ENCODE results near the gene TMEM123. TPM values are rescaled to one million over a fixed set of nuclear protein-coding genes. Genes with fewer than 3 reads are reported as not detected.

Gene TMEM123
- total and polyA plus RNA-seq, 2 of the 4 experiments (the other 2 are of a cell fraction), result 96.9 to 127 TPM

GRCh38 chr11:102396708-102397563, 55.6 kb downstream of the TMEM123 start:
- peak; percentile 75 for TF ChIP-seq CEBPB (IDR thresholded peaks at IDR 0.05; ENCODE audit: low read depth, low read length)
- TF ChIP-seq MXI1 (IDR thresholded peaks at IDR 0.05; ENCODE audit: borderline replicate concordance, low read depth, low read length), result no peak
- peaks cover 8% of the 10 kb centered on the region; the same call in 1 of the 2 replicates for H3K9me1 ChIP-seq (ENCODE audit: insufficient read depth, low read length)
- H3K79me1 ChIP-seq (ENCODE audit: low read depth in 1 of 2, low read length in 2 of 2), result peaks cover 23 to 58% of the 10 kb centered on the region in 2 experiments
- no peak overlapping the region for H4K8ac ChIP-seq (ENCODE audit: low read depth in 2 of 2, low read length in 2 of 2)
- ChIA-PET POLR2A (ENCODE audit: unreplicated experiment) (no interaction called here), CTCF (no interaction called here)
- intact Hi-C loops (cut with micrococcal nuclease) (loop anchor here (5.0 kb wide), 1 partner anchor 40 kb away; no protein-coding TSS in a partner anchor), dilution Hi-C loops (cut with HindIII; ENCODE audit: low sequenced_read_pairs, unreplicated experiment) (no loop called here), in situ Hi-C loops (cut with MboI; ENCODE audit: low sequenced_read_pairs) (loop anchor here (25.0 kb wide), 1 partner anchor 110 kb away; no protein-coding TSS in a partner anchor)
- H4K91ac ChIP-seq (ENCODE audit: insufficient read depth, low read depth, low read length), result no peak overlapping the region
- H3K18ac ChIP-seq (ENCODE audit: low read depth, low read length), result no peak overlapping the region
- no peak overlapping the region for H2AFZ ChIP-seq (replicated peaks; ENCODE audit: low read length, poor library complexity)
- no CpG with 5 or more reads among the region's 4 CpGs for WGBS, 2 experiments (ENCODE audit: extremely low coverage in 2 of 2, insufficient read length in 1 of 2)
- no peaks in the 10 kb centered on the region for H3K9me3 ChIP-seq (ENCODE audit: control insufficient read depth, insufficient read depth, low read length)
- H3K27me3 ChIP-seq (ENCODE audit: control insufficient read depth, insufficient read depth, low read length), result no peaks in the 10 kb centered on the region
- ATAC-seq (ENCODE audit: low read depth), result no peak
- no peak overlapping the region for H3K14ac ChIP-seq (replicated peaks; ENCODE audit: low read depth, low read length)
- no peak overlapping the region for H2BK20ac ChIP-seq (ENCODE audit: low read depth, low read length)
- no peak overlapping the region for H3K27ac ChIP-seq (ENCODE audit: insufficient read depth, low read length)
- H2BK5ac ChIP-seq (ENCODE audit: low read depth, low read length, poor library complexity, severe bottlenecking), result no peak overlapping the region
- H3K56ac ChIP-seq (ENCODE audit: extremely low read depth, insufficient read depth, low read length), result no peak overlapping the region
- H3K4me2 ChIP-seq (ENCODE audit: low read depth, low read length), result no peak overlapping the region; the same call in 1 of the 2 replicates
- no peak overlapping the region for H2AK9ac ChIP-seq (replicated peaks; ENCODE audit: low read depth, low read length, poor library complexity)
- H3K23ac ChIP-seq (ENCODE audit: low read depth, low read length), result no peak overlapping the region
- peaks cover 31% of the 10 kb centered on the region for H3K36me3 ChIP-seq (ENCODE audit: control insufficient read depth, insufficient read depth, low read length)
- H3K4me3 ChIP-seq (ENCODE audit: insufficient read depth, low read depth, low read length), result no peak overlapping the region
- DNase-seq, result peak; percentile 24
- no peak overlapping the region for H3K9ac ChIP-seq (ENCODE audit: low read depth, low read length)
- no peak overlapping the region for H2BK15ac ChIP-seq (ENCODE audit: low read depth, low read length)
- BruUV-seq (replicated peaks), result TSS peak; percentile 85
- no peak overlapping the region for H4K5ac ChIP-seq (ENCODE audit: low read depth, low read length)
- no peak overlapping the region for H2AK5ac ChIP-seq (ENCODE audit: low read depth, low read length)
- H3K4me1 ChIP-seq (ENCODE audit: control insufficient read depth, insufficient read depth, low read length), result peaks cover 2% of the 10 kb centered on the region
- peaks cover 21% of the 10 kb centered on the region for H4K20me1 ChIP-seq (ENCODE audit: insufficient read depth, low read length)
- H2BK120ac ChIP-seq (ENCODE audit: low read depth, low read length), result no peak overlapping the region
- no peak overlapping the region for H3K4ac ChIP-seq (ENCODE audit: low read depth, low read length)
